A673 (cell line): ENCODE data around the gene TTC7B. TPM values are rescaled to one million over a fixed set of nuclear protein-coding genes. Genes with fewer than 3 reads are reported as not detected.

ENCODE experiments used
- BruUV-seq: library from RNA; stranded (reverse); fragments of 400-500 nt; replicated peaks from 2 replicates; lab custom pipeline; 2021; lab: Mats Ljungman, UMichigan
- CTCF ChIA-PET: fragments of 300-600 bp; sonication (Branson Sonifier 250); formaldehyde crosslinking; loops from one replicate; lab custom pipeline; 2022; ENCODE audit warnings: antibody characterized with exemption; lab: Charles Lee
- POLR2A ChIA-PET: fragments of 300-600 bp; sonication (Branson Sonifier 250); formaldehyde crosslinking; loops from one replicate; lab custom pipeline; 2022; ENCODE audit warnings: antibody characterized with exemption; ENCODE audit not compliant: low non-redundant PET; lab: Charles Lee
- DNase-seq: peaks from one replicate; pipeline ENCODE4 v3.0.0-alpha.2; 2015; ENCODE audit warnings: low spot score
- H3K27ac ChIP-seq: fragments of 200-600 bp; sonication (generic); 2 replicates; pipeline ENCODE4 v1.5.1; 2016; ENCODE audit warnings: mixed run types, low read depth, mild to moderate bottlenecking, mixed read lengths, antibody characterized with exemption, low read length; ENCODE audit not compliant: poor library complexity, severe bottlenecking
- H3K27me3 ChIP-seq: fragments of 200-600 bp; sonication (generic); replicated peaks from 2 replicates; pipeline ENCODE4 v1.6.1; 2017; ENCODE audit warnings: mixed run types, low read depth, mild to moderate bottlenecking, mixed read lengths, antibody characterized with exemption, low read length; ENCODE audit not compliant: insufficient read depth, poor library complexity
- H3K36me3 ChIP-seq: fragments of 200-600 bp; sonication (generic); 2 replicates; pipeline ENCODE4 v1.6.1; 2016; ENCODE audit warnings: mixed run types, mild to moderate bottlenecking, mixed read lengths, antibody characterized with exemption, low read length; ENCODE audit not compliant: insufficient read depth, poor library complexity, severe bottlenecking
- H3K4me1 ChIP-seq: fragments of 200-600 bp; sonication (generic); 2 replicates; pipeline ENCODE4 v1.6.1; 2017; ENCODE audit warnings: mixed run types, mild to moderate bottlenecking, mixed read lengths, antibody characterized with exemption, low read length; ENCODE audit not compliant: insufficient read depth, poor library complexity, severe bottlenecking
- H3K4me3 ChIP-seq: fragments of 200-600 bp; sonication (generic); 2 replicates; pipeline ENCODE4 v1.5.1; 2016; ENCODE audit warnings: low read depth, mixed run types, mild to moderate bottlenecking, mixed read lengths, low read length; ENCODE audit not compliant: poor library complexity, severe bottlenecking
- H3K9me3 ChIP-seq: fragments of 200-600 bp; sonication (generic); 2 replicates; pipeline ENCODE4 v1.6.1; 2016; ENCODE audit warnings: mixed run types, low read depth, mild to moderate bottlenecking, mixed read lengths, antibody characterized with exemption, low read length; ENCODE audit not compliant: poor library complexity, severe bottlenecking
- EZH2 ChIP-seq: fragments of 200-600 bp; sonication (generic); IDR thresholded peaks from 2 replicates; pipeline ENCODE4 v1.6.1; 2017; ENCODE audit warnings: borderline replicate concordance, low read depth, mild to moderate bottlenecking, mixed read lengths, antibody characterized with exemption, low read length; ENCODE audit not compliant: poor library complexity, severe bottlenecking
- intact Hi-C: fragments of 100-400 bp; cut with micrococcal nuclease; formaldehyde crosslinking; loops from one replicate; pipeline ENCODE4 v1.10.0; 2022; ENCODE audit not compliant: unreplicated experiment
- total RNA-seq: library from RNA; stranded (reverse); gene quantifications from 2 replicates; pipeline ENCODE4 v1.2.3, GENCODE V29; 2021
- TF ChIP-seq, protein P1 (sequence below): fragments of 300-800, 200-600 bp; sonication (generic); conservative IDR thresholded peaks from 2 replicates; pipeline ENCODE4 v1.5.1; 2017; ENCODE audit warnings: low read depth, mild to moderate bottlenecking, antibody characterized with exemption, low read length, moderate library complexity, mixed read lengths

The TTC7B gene
- total RNA-seq, 1 experiment from 2014 or later: 39.2 TPM

DNA sequence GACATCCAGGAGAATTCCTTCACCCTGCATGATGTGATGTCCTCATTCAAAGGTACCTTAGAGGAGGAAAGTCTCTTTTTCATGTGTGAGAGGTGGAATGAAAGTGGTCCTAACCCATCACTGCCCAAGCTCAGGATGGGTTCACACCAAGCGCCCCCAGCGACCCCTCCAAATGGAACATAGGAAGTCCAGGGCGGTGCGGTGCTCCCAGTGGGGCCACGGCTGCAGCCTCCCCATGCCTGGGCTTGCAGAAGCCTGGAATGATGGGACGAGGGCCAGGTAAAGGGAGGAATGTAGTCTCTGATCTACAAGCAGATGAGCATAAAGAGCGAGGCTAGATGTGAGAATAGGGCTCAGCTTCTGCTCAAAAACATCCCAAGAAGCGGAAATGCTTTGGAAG, 196.3 kb downstream of the TTC7B start:
- Histone ChIP-seq H3K27ac (no peak overlapping the region), H3K4me1 (no peaks in the 10 kb centered on the region), H3K36me3 (no peaks in the 10 kb centered on the region), H3K4me3 (no peak overlapping the region), H3K27me3 (no peaks in the 10 kb centered on the region), H3K9me3 (no peaks in the 10 kb centered on the region)
- TF ChIP-seq, protein P1, sequence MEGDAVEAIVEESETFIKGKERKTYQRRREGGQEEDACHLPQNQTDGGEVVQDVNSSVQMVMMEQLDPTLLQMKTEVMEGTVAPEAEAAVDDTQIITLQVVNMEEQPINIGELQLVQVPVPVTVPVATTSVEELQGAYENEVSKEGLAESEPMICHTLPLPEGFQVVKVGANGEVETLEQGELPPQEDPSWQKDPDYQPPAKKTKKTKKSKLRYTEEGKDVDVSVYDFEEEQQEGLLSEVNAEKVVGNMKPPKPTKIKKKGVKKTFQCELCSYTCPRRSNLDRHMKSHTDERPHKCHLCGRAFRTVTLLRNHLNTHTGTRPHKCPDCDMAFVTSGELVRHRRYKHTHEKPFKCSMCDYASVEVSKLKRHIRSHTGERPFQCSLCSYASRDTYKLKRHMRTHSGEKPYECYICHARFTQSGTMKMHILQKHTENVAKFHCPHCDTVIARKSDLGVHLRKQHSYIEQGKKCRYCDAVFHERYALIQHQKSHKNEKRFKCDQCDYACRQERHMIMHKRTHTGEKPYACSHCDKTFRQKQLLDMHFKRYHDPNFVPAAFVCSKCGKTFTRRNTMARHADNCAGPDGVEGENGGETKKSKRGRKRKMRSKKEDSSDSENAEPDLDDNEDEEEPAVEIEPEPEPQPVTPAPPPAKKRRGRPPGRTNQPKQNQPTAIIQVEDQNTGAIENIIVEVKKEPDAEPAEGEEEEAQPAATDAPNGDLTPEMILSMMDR: no peak
- no peak for TF ChIP-seq EZH2
- intact Hi-C loops: no loop called here
- CTCF ChIA-PET: no interaction called here
- POLR2A ChIA-PET: no interaction called here
- no peak for DNase-seq
- BruUV-seq: no TSS peak

DNA sequence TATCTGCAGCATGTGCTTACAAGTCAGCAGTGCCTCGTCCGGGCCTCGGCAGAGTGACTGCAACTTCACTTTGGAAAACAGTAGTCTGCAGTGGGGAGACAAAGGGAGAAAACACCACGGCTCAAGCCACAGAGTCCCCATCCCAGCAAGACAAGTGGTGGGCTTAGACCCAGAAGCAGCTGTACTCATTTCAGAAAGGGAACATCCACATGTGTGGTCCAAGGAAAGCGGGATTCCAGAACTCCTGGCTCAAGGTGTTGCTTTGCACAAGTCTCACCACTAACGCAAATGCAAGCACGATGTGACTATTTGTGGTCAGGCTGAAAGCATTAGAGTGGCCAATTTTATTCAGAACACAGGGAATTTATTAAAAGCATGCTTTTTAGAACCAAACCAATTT, 198.3 kb downstream of the TTC7B start:
- DNase-seq: no peak
- Histone ChIP-seq H3K36me3 (no peaks in the 10 kb centered on the region), H3K9me3 (no peaks in the 10 kb centered on the region), H3K27ac (no peak overlapping the region), H3K4me3 (no peak overlapping the region), H3K4me1 (no peaks in the 10 kb centered on the region), H3K27me3 (no peaks in the 10 kb centered on the region)
- intact Hi-C loops: no loop called here
- BruUV-seq: no TSS peak
- ChIA-PET CTCF (no interaction called here), POLR2A (no interaction called here)
- TF ChIP-seq, protein P1: no peak
- TF ChIP-seq EZH2: no peak

DNA sequence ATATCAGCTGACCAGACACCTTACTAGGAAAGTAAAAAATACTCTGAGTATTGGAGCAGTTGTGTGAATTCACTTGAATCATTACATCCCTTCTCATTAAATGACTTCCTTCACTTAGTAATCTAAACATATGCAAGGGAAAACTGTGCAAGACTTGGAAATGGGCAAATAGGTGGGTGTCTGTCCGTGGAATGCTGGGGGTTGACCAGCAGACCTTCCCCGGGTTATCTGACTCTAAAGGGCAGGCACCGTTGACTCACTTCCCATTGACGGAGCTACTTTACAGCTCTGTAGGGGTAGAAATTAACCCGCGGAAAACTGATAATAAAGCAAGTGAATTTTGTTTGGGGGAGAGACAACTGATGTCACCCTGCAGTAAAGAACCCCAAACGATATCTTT, 199.3 kb downstream of the TTC7B start:
- no peak for DNase-seq
- Histone ChIP-seq H3K27ac (no peak overlapping the region), H3K27me3 (no peaks in the 10 kb centered on the region), H3K36me3 (no peaks in the 10 kb centered on the region), H3K9me3 (no peaks in the 10 kb centered on the region), H3K4me3 (no peak overlapping the region), H3K4me1 (peaks cover 6% of the 10 kb centered on the region)
- intact Hi-C loops: no loop called here
- POLR2A ChIA-PET: no interaction called here
- BruUV-seq: no TSS peak
- TF ChIP-seq, protein P1: no peak
- no peak for TF ChIP-seq EZH2
- CTCF ChIA-PET: no interaction called here
